Endothelial cell of umbilical vein (primary cell): Measurements from ENCODE around the gene CTNND1. TPM values are rescaled to one million over a fixed set of nuclear protein-coding genes. Genes with fewer than 3 reads are reported as not detected.

Experiments used
- BruUV-seq: library from RNA; stranded (reverse); fragments of 400-500 nt; replicated peaks from 2 replicates; lab custom pipeline; 2021; lab: Mats Ljungman, UMichigan
- CTCF ChIA-PET: fragments of 300-600, 350-600 bp; sonication (Branson Sonifier 250); formaldehyde crosslinking; loops from one replicate; lab custom pipeline; 2021; ENCODE audit warnings: antibody characterized with exemption, inconsistent platforms; lab: Charles Lee
- POLR2A ChIA-PET: fragments of 300-600, 350-600 bp; sonication (Branson Sonifier 250); formaldehyde crosslinking; loops from one replicate; lab custom pipeline; 2021; ENCODE audit warnings: antibody characterized with exemption, inconsistent platforms; lab: Charles Lee
- DNase-seq: peaks from one replicate; pipeline ENCODE4 v3.0.0-alpha.2; 2011; ENCODE audit warnings: low read depth, low spot score
- FAIRE-seq: peaks from 2 replicates; lab custom pipeline; 2011; peaks lifted over from hg19 to GRCh38; lab: Jason Lieb, UNC
- H2AFZ ChIP-seq: 2 replicates; pipeline ENCODE4 v1.6.0; 2012; ENCODE audit warnings: low read depth, low read length, control low read depth, inconsistent platforms
- H3K27ac ChIP-seq: 2 replicates; pipeline ENCODE4 v1.5.1; 2011; ENCODE audit warnings: low read depth, mild to moderate bottlenecking, control low read depth, low read length, moderate library complexity; ENCODE audit not compliant: insufficient read depth
- H3K27me3 ChIP-seq, 2 experiments: 2 replicates each; pipeline versions ENCODE4 v1.6.0 to v1.6.1; 2011; ENCODE audit warnings: low read length in 2 of 2, mixed read lengths in 1 of 2; ENCODE audit not compliant: control insufficient read depth in 2 of 2, insufficient read depth in 2 of 2
- H3K36me3 ChIP-seq, 2 experiments: 2 replicates in 1 of 2; 3 replicates in 1 of 2; pipeline ENCODE4 v1.5.1; 2011; ENCODE audit warnings: low read length in 2 of 2, mild to moderate bottlenecking in 1 of 2, moderate library complexity in 1 of 2; ENCODE audit not compliant: control insufficient read depth in 2 of 2, insufficient read depth in 2 of 2; ENCODE audit errors: extremely low read depth in 1 of 2
- H3K4me1 ChIP-seq: 3 replicates; pipeline ENCODE4 v1.5.1; 2011; ENCODE audit warnings: mild to moderate bottlenecking, low read length; ENCODE audit not compliant: control insufficient read depth, insufficient read depth; ENCODE audit errors: extremely low read depth
- H3K4me2 ChIP-seq: 2 replicates; pipeline ENCODE4 v1.6.1; 2011; ENCODE audit warnings: low read length, control low read depth, mixed read lengths; ENCODE audit not compliant: insufficient read depth
- H3K4me3 ChIP-seq, 3 experiments: fragments of 200-600 bp in 1 of 3; sonication (generic), shearing (Covaris generic) in 1 of 3; replicated peaks in 1 of 3; 2 replicates each; pipeline ENCODE4 v1.5.1; 2011 to 2016; ENCODE audit warnings: control low read depth in 3 of 3, low read length in 3 of 3, mild to moderate bottlenecking in 2 of 3, inconsistent platforms in 1 of 3, low read depth in 1 of 3, moderate library complexity in 1 of 3; ENCODE audit not compliant: insufficient read depth in 1 of 3
- H3K79me2 ChIP-seq: 2 replicates; pipeline ENCODE4 v1.6.0; 2012; ENCODE audit warnings: low read length, inconsistent platforms; ENCODE audit not compliant: control insufficient read depth, insufficient read depth
- H3K9ac ChIP-seq: replicated peaks from 2 replicates; pipeline ENCODE3; 2011; ENCODE audit warnings: low read length, control low read depth; ENCODE audit not compliant: insufficient read depth; ENCODE audit errors: extremely low read depth
- H3K9me1 ChIP-seq: replicated peaks from 3 replicates; pipeline ENCODE4 v1.6.0; 2011; ENCODE audit warnings: mild to moderate bottlenecking, low read length; ENCODE audit not compliant: control insufficient read depth, insufficient read depth; ENCODE audit errors: extremely low read depth
- H3K9me3 ChIP-seq: replicated peaks from 2 replicates; pipeline ENCODE4 v1.5.1; 2012; ENCODE audit warnings: low read length, inconsistent platforms; ENCODE audit not compliant: control insufficient read depth, insufficient read depth
- H4K20me1 ChIP-seq: replicated peaks from 2 replicates; pipeline ENCODE3; 2011; ENCODE audit warnings: mild to moderate bottlenecking, low read length; ENCODE audit not compliant: control insufficient read depth, insufficient read depth; ENCODE audit errors: extremely low read depth
- CTCF ChIP-seq, 2 donors: IDR thresholded peaks; 1 replicate in 1 of 2; 2 replicates in 1 of 2; pipeline ENCODE4 v1.5.1; 2011; ENCODE audit warnings: low read length in 2 of 2, mild to moderate bottlenecking in 2 of 2, moderate library complexity in 2 of 2, control low read depth in 1 of 2, inconsistent platforms in 1 of 2, low read depth in 1 of 2; ENCODE audit not compliant: insufficient read depth in 1 of 2; ENCODE audit errors: extremely low read depth in 1 of 2
- EZH2 ChIP-seq: IDR thresholded peaks from 2 replicates; pipeline ENCODE4 v1.6.1; 2012; ENCODE audit warnings: borderline replicate concordance, low read depth, mild to moderate bottlenecking, moderate library complexity, low read length, inconsistent platforms; ENCODE audit not compliant: severe bottlenecking
- JUN ChIP-seq: IDR thresholded peaks from 2 replicates; pipeline ENCODE4 v1.6.1; 2011; ENCODE audit warnings: borderline replicate concordance, low read depth; ENCODE audit not compliant: insufficient read length, insufficient read depth
- MAX ChIP-seq: IDR thresholded peaks from 2 replicates; pipeline ENCODE4 v1.6.1; 2011; ENCODE audit not compliant: insufficient read depth, insufficient read length
- MYC ChIP-seq: IDR thresholded peaks from one replicate; pipeline ENCODE4 v1.6.1; 2011; ENCODE audit warnings: mild to moderate bottlenecking, low read depth, low read length
- POLR2A ChIP-seq: IDR thresholded peaks from 2 replicates; pipeline ENCODE4 v1.6.1; 2012; ENCODE audit warnings: low read depth, mild to moderate bottlenecking, control low read depth, low read length
- dilution Hi-C: fragments of 300-500 bp; cut with MboI; formaldehyde crosslinking; loops from one replicate; pipeline ENCODE4 v1.15.0; 2019; ENCODE audit warnings: low sequenced_read_pairs; ENCODE audit not compliant: extremely low pct_ligation_motif_present
- intact Hi-C: fragments of 100-400 bp; cut with micrococcal nuclease; formaldehyde crosslinking; loops from one replicate; pipeline ENCODE4 v1.10.0; 2022
- polyA plus RNA-seq, 4 experiments: library from polyadenylated mRNA; depleted of rRNA in 3 of 4; stranded (reverse) in 3 of 4; unstranded in 1 of 4; fragments of >200 nt; gene quantifications; 2 replicates each; pipeline versions ENCODE4 v1.2.1 to v1.2.3, GENCODE V29; 2011 to 2012; ENCODE audit warnings: missing spikeins in 1 of 4
- total RNA-seq: library from RNA; stranded (reverse); gene quantifications from 2 replicates; pipeline ENCODE4 v1.2.3, GENCODE V29; 2021

The CTNND1 gene
- total and polyA plus RNA-seq, 2 donors (not counting 3 experiments of a cell fraction or from before 2014, with no cell fraction given) = 152 to 268 TPM

GRCh38 chr11:57744357-57744756 is 17.2 kb upstream of the CTNND1 start:
- CTCF ChIA-PET = interaction anchor here (0.8 to 1.8 kb wide), 2 partner anchors 13 to 56 kb away, joined by 3 to 13 read pairs; no protein-coding TSS in a partner anchor
- TF ChIP-seq CTCF (IDR thresholded peaks at IDR 0.05; ENCODE audit: extremely low read depth in 1 of 2, insufficient read depth in 1 of 2, low read depth in 1 of 2, low read length in 2 of 2) (no peak), MYC (no peak), JUN (no peak), POLR2A (no peak), EZH2 (no peak)
- no peak overlapping the region for H3K27ac ChIP-seq
- H3K4me1 ChIP-seq = peaks cover 11% of the 10 kb centered on the region
- peaks cover 2 to 17% of the 10 kb centered on the region in 2 experiments for H3K36me3 ChIP-seq
- no TSS peak for BruUV-seq
- H2AFZ ChIP-seq = no peak overlapping the region
- H3K9me1 ChIP-seq = no peaks in the 10 kb centered on the region
- POLR2A ChIA-PET = no interaction called here
- no peaks in the 10 kb centered on the region for H3K27me3 ChIP-seq
- H3K4me3 ChIP-seq = no peak overlapping the region
- H3K79me2 ChIP-seq = peaks cover 12% of the 10 kb centered on the region
- DNase-seq (no peak), FAIRE-seq (no peak)
- dilution Hi-C loops (no loop called here), intact Hi-C loops (no loop called here)
- H3K4me2 ChIP-seq = no peak overlapping the region
- H4K20me1 ChIP-seq = no peaks in the 10 kb centered on the region
- H3K9me3 ChIP-seq = no peaks in the 10 kb centered on the region
- H3K9ac ChIP-seq = no peak overlapping the region

- ChIA-PET CTCF (interaction anchor here (1.8 to 7.7 kb wide), 2 partner anchors 55 to 56 kb away, joined by 13 to 325 read pairs; no protein-coding TSS in a partner anchor), POLR2A (interaction anchor here (0.6 kb wide), 1 partner anchor 54 kb away, joined by 7 read pairs; no protein-coding TSS in a partner anchor)
- Histone ChIP-seq H3K27ac (no peak overlapping the region), H3K9me1 (no peaks in the 10 kb centered on the region), H3K36me3 (peaks cover 2 to 17% of the 10 kb centered on the region in 2 experiments), H3K4me1 (peaks cover 11% of the 10 kb centered on the region), H3K27me3 (no peaks in the 10 kb centered on the region), H2AFZ (no peak overlapping the region), H3K9me3 (no peaks in the 10 kb centered on the region), H3K9ac (no peak overlapping the region), H3K79me2 (peaks cover 12% of the 10 kb centered on the region), H4K20me1 (no peaks in the 10 kb centered on the region), H3K4me2 (no peak overlapping the region), H3K4me3 (no peak overlapping the region)
- FAIRE-seq (no peak), DNase-seq (no peak)
- TF ChIP-seq POLR2A (no peak), MAX (no peak), JUN (no peak)
- intact Hi-C loops (no loop called here), dilution Hi-C loops (no loop called here)
- BruUV-seq = no TSS peak
Observed at GRCh38 chr11:57745206-57745605, 16.4 kb upstream of the CTNND1 start.
